ENCODE results near the gene POP4.
A peak's percentile ranks its signal among the peaks of the same experiment; 100 is the strongest.
"Not testable (repeated sequence)": the region's sequence is repeated elsewhere in the genome, so short reads cannot be mapped to it uniquely, and the experiment has no call there.

POP4 gene

GRCh38 chr19:29610574-29611271 lies 4.6 kb downstream of the POP4 start:
- peak; percentile 29 for DNase-seq (ENCODE audit: low read depth, low spot score)

GRCh38 chr19:29612121-29612520 lies 6.0 kb downstream of the POP4 start:
- no peak for DNase-seq (ENCODE audit: low read depth, low spot score)

- DNase-seq (ENCODE audit: low read depth, low spot score) = no peak
Measured at GRCh38 chr19:29612801-29613595, 6.9 kb downstream of the POP4 start.

- no peak for DNase-seq (ENCODE audit: low read depth, low spot score)
Measured at GRCh38 chr19:29614046-29614445, 8.0 kb downstream of the POP4 start.

GRCh38 chr19:29614780-29615179 lies 8.7 kb downstream of the POP4 start:
- DNase-seq (ENCODE audit: low read depth, low spot score) = no peak

- no peak for DNase-seq (ENCODE audit: low read depth, low spot score)
Measured at GRCh38 chr19:29615891-29616425, 9.9 kb downstream of the POP4 start.

GRCh38 chr19:29616541-29616940 lies 10.5 kb downstream of the POP4 start:
- DNase-seq (ENCODE audit: low read depth, low spot score) = no peak

- no peak for DNase-seq (ENCODE audit: low read depth, low spot score)
Measured at GRCh38 chr19:29617366-29618266, 11.5 kb downstream of the POP4 start.

GRCh38 chr19:29618434-29618833 lies 12.4 kb downstream of the POP4 start:
- no peak for DNase-seq (ENCODE audit: low read depth, low spot score)

- no peak for DNase-seq (ENCODE audit: low read depth, low spot score)
Measured at GRCh38 chr19:29618871-29619270, 12.8 kb downstream of the POP4 start.

- DNase-seq (ENCODE audit: low read depth, low spot score) = no peak
Measured at GRCh38 chr19:29620931-29621351, 14.9 kb downstream of the POP4 start.

- no peak for DNase-seq (ENCODE audit: low read depth, low spot score)
Measured at GRCh38 chr19:29622166-29623070, 16.3 kb downstream of the POP4 start.

- no peak for DNase-seq (ENCODE audit: low read depth, low spot score)
Measured at GRCh38 chr19:29623726-29624488, 17.8 kb downstream of the POP4 start.

GRCh38 chr19:29624489-29625185 lies 18.6 kb downstream of the POP4 start:
- DNase-seq (ENCODE audit: low read depth, low spot score) = no peak

GRCh38 chr19:29625186-29625651 lies 19.1 kb downstream of the POP4 start:
- DNase-seq (ENCODE audit: low read depth, low spot score) = no peak

- no peak for DNase-seq (ENCODE audit: low read depth, low spot score)
Measured at GRCh38 chr19:29626386-29626785, 20.3 kb downstream of the POP4 start.

- DNase-seq (ENCODE audit: low read depth, low spot score) = not testable (repeated sequence)
Measured at GRCh38 chr19:29626832-29627231, 20.7 kb downstream of the POP4 start.

GRCh38 chr19:29628661-29629385 lies 22.7 kb downstream of the POP4 start:
- DNase-seq (ENCODE audit: low read depth, low spot score) = no peak
